Osteocyte (in vitro differentiated cells): ENCODE results near the gene PHACTR3. TPM values are rescaled to one million over a fixed set of nuclear protein-coding genes. Genes with fewer than 3 reads are reported as not detected.
A peak's percentile ranks its signal among the peaks of the same experiment; 100 is the strongest.

Experiments
- DNase-seq: peaks from one replicate; pipeline ENCODE4 v3.0.0; 2021; ENCODE audit warnings: mixed read lengths; ENCODE audit not compliant: unreplicated experiment; ENCODE audit errors: extremely low spot score
- H3K27ac Mint-ChIP-seq: one replicate; pipeline ENCODE4 v1.8.0; 2021; ENCODE audit warnings: mild to moderate bottlenecking, mixed read lengths; ENCODE audit not compliant: unreplicated experiment
- H3K27me3 Mint-ChIP-seq: one replicate; pipeline ENCODE4 v1.8.0; 2021; ENCODE audit warnings: mixed read lengths; ENCODE audit not compliant: unreplicated experiment
- H3K36me3 Mint-ChIP-seq: one replicate; pipeline ENCODE4 v1.8.0; 2021; ENCODE audit warnings: mixed read lengths; ENCODE audit not compliant: unreplicated experiment
- H3K4me1 Mint-ChIP-seq: one replicate; pipeline ENCODE4 v1.8.0; 2021; ENCODE audit warnings: mixed read lengths; ENCODE audit not compliant: unreplicated experiment
- H3K4me3 Mint-ChIP-seq: one replicate; pipeline ENCODE4 v1.8.0; 2021; ENCODE audit warnings: mild to moderate bottlenecking, moderate library complexity, mixed read lengths; ENCODE audit not compliant: unreplicated experiment
- H3K9me3 Mint-ChIP-seq: one replicate; pipeline ENCODE4 v1.8.0; 2021; ENCODE audit warnings: mixed read lengths; ENCODE audit not compliant: unreplicated experiment
- total RNA-seq: library from RNA; stranded (reverse); gene quantifications from 2 replicates; pipeline ENCODE4 v1.2.1, GENCODE V29; 2021
- TF ChIP-seq, protein P1 (sequence below): fragments of 200-600 bp; sonication (generic); IDR thresholded peaks from 2 replicates; pipeline ENCODE4 v1.5.0; 2021; ENCODE audit warnings: antibody characterized with exemption, mild to moderate bottlenecking, moderate library complexity

The PHACTR3 gene
- total RNA-seq, 1 donor from 2014 or later, result not detected

DNA sequence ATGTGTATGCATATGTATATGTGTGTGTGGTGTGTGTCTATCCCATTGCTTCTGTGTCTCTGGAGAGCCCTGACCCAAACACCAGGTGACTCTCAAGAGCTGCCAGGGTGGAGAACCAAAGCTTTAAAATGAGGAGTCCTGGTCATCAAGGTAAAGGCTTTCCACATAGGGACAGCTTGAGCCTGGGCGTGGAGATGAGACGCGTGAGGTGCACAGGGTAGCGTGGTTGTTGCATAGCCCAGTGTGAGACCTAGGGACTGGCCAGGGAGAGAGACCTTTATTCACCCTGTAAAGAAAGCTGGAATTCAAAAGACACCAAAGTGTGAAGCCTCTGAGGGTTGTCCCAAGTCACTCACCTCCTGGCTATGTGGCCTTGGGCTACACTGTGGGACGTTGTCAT lies 180.0 kb downstream of the PHACTR3 start:
- Mint-ChIP-seq H3K27ac (no peak overlapping the region), H3K4me3 (no peak overlapping the region), H3K36me3 (no peaks in the 10 kb centered on the region), H3K9me3 (no peaks in the 10 kb centered on the region), H3K27me3 (peaks cover 11% of the 10 kb centered on the region), H3K4me1 (no peaks in the 10 kb centered on the region)
- DNase-seq, result peak; percentile 42
- TF ChIP-seq, protein P1, sequence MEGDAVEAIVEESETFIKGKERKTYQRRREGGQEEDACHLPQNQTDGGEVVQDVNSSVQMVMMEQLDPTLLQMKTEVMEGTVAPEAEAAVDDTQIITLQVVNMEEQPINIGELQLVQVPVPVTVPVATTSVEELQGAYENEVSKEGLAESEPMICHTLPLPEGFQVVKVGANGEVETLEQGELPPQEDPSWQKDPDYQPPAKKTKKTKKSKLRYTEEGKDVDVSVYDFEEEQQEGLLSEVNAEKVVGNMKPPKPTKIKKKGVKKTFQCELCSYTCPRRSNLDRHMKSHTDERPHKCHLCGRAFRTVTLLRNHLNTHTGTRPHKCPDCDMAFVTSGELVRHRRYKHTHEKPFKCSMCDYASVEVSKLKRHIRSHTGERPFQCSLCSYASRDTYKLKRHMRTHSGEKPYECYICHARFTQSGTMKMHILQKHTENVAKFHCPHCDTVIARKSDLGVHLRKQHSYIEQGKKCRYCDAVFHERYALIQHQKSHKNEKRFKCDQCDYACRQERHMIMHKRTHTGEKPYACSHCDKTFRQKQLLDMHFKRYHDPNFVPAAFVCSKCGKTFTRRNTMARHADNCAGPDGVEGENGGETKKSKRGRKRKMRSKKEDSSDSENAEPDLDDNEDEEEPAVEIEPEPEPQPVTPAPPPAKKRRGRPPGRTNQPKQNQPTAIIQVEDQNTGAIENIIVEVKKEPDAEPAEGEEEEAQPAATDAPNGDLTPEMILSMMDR, result no peak

DNA sequence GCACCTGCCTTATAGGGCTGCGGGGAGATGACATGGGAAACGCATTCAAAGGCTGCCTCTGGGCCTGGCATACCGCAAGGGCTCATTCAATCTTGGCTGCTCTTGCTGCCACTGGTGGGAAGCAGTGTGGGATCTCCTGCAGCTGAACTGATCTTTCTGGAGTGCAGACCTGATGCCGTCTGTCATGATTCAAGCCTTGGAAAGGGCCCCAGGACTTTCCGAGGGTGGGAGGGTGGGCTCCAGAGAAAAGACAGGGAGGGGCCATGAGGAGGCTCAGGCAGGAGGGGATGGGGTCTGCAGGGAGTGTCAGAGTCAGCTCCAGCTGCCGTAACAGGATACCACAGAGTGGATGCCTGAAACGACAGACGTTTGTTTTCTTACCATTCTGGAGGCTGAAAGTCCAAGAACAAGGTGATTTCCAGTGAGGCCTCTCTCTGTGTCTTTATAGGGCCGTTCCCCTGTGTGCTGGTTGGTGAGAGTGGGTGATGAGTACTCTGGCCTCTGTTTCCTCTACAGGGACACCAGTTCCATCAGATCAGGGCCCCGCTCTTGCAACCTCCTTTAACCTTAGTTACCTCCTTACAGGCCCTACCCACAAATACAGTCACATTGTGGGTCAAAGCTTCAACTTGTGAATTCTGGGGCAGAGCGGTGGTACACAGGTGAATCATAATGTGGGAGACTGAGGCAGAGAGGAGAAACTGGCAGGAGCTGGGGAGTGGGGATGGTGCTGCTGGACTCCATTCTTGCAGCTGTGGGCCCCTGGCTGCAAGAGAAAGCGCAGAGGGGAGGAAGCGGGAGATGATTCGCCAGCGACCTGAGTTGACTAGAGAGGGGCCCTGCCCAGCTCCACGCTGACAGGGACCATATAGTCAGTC lies 180.7 kb downstream of the PHACTR3 start:
- H3K27me3 Mint-ChIP-seq, result peaks cover 15% of the 10 kb centered on the region
- no peaks in the 10 kb centered on the region for H3K36me3 Mint-ChIP-seq
- H3K9me3 Mint-ChIP-seq, result no peaks in the 10 kb centered on the region
- TF ChIP-seq, protein P1, result no peak
- H3K4me1 Mint-ChIP-seq, result no peaks in the 10 kb centered on the region
- DNase-seq, result peak; percentile 69
- no peak overlapping the region for H3K4me3 Mint-ChIP-seq
- no peak overlapping the region for H3K27ac Mint-ChIP-seq

DNA sequence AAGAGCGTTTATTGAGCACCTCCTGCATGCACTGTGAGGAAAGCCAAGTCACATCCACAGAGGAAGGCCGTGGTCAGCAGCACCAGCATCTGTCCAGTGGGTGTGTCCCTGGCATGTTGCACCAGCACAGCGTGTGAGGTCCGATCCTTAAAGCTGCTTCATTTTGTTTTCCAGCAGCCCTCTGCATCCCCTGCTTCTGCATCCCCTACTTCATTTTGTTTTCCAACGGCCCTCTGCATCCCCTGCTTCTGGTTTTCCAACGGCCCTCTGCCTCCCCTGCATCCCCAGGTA lies 181.3 kb downstream of the PHACTR3 start:
- TF ChIP-seq, protein P1, result no peak
- peaks cover 16% of the 10 kb centered on the region for H3K27me3 Mint-ChIP-seq

DNA sequence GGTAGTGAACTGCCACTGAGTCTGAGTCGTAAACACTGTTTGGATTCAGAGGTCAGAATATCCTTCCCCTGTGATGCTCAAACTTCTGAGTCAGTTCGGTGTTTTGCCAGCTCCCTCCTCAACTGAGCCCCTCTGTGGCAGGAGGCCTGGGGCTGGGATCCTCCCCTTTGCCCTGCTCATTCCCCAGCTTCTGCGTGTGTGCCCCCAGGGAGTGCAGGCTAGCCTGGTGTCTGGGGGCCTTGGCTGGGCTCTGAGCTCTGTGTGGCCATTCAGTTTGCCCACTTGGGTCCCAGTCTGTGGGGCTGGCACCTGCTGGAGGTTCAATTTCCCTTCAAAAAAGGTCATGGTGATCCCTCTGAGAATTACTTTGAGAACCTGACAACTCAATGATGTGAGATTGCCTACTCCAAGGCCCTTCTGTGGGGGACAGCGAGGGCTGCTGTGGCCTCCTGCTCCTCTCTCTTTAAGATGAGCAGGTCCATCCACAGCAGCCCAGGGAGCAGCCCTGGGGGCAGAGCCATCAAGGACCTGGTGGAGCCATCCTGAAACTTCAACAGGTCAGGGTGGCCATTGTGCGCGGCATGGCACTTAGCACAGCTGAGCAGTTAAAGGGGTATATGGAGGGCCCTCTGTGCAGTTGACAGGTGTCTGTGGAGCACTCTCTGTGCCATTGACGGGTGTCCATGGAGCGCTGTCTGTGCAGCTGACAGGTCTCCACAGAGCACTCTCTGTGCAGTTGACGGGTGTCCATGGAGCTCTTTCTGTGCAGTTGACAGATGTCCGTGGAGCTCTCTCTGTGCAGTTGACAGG lies 181.9 kb downstream of the PHACTR3 start:
- H3K9me3 Mint-ChIP-seq, result no peaks in the 10 kb centered on the region
- no peaks in the 10 kb centered on the region for H3K4me1 Mint-ChIP-seq
- H3K36me3 Mint-ChIP-seq, result no peaks in the 10 kb centered on the region
- peaks cover 16% of the 10 kb centered on the region for H3K27me3 Mint-ChIP-seq
- H3K27ac Mint-ChIP-seq, result no peak overlapping the region
- peak; percentile 68 for DNase-seq
- no peak overlapping the region for H3K4me3 Mint-ChIP-seq
- TF ChIP-seq, protein P1, result no peak

More for the DNA sequence above, 181.3 kb downstream of the PHACTR3 start:
- H3K36me3 Mint-ChIP-seq, result no peaks in the 10 kb centered on the region
- H3K27ac Mint-ChIP-seq, result no peak overlapping the region
- H3K4me1 Mint-ChIP-seq, result no peaks in the 10 kb centered on the region
- H3K4me3 Mint-ChIP-seq, result no peak overlapping the region
- DNase-seq, result no peak
- H3K9me3 Mint-ChIP-seq, result no peaks in the 10 kb centered on the region
